ENCODE measurements around the gene ART3.

Gene ART3

DNA sequence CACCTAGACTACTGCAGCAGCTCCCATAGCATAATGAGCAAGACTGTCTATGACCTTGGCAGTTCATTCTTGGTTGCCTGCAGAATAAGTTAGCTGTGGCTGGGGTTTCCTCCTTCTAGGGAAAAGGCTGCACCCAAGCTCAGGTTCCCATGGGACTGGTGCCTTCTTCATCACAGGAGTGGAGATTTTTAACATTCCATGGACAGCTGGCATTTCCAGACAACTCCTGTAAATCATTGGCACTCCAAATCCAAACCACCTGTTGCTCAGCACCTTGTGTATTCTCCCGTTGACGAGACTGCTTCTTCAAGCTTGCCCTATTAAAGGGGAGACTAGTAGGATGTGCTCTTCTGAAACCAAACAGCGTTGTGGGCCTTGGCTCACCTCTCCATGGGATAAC lies 81.5 kb downstream of the ART3 start:
- no peaks in the 10 kb centered on the region for H3K27me3 Mint-ChIP-seq
- H3K9me3 Mint-ChIP-seq = no peaks in the 10 kb centered on the region
- peaks cover 5% of the 10 kb centered on the region for H3K36me3 Mint-ChIP-seq
- H3K4me1 Mint-ChIP-seq = no peaks in the 10 kb centered on the region
- no peak overlapping the region for H3K4me3 Mint-ChIP-seq
- no peak overlapping the region for H3K27ac Mint-ChIP-seq

DNA sequence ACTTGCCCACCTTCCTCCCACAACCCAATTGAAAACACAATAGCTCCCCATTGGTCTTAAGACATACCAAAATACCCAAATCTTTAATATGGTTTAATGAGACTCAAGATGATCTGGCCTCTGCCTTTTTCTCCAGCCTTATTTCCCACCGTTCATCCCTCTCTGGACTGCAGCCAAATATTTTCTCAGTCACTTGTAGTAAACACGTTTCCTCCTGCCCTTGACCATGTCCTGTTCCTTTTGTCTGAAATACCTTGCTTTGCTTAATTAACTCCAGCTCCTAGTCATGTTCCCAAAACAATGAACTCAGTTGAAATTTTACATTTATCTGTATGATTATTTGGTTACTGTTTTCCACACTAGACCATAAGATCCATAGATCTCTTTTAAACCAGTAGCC lies 82.1 kb downstream of the ART3 start:
- H3K27ac Mint-ChIP-seq = no peak overlapping the region
- H3K36me3 Mint-ChIP-seq = peaks cover 10% of the 10 kb centered on the region
- H3K27me3 Mint-ChIP-seq = no peaks in the 10 kb centered on the region

DNA sequence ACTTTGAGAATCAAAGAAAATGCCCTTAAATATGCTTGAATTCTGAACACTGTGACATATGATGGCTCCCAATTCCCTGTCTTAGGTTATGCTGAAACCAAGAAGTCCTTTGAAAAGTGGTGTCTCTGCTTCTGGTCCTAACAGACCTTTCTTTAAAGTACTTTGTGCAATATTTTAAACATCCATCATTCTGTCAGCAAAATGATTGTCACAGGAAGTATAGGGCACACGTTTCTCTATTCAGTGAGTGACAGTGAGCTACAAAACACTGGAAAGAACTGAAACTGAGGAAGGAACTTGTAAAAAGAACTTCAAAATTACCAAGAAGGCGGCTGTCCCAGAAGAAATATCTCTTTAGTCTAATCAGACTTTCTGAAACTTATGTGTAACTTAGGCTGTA lies 85.8 kb downstream of the ART3 start:
- Mint-ChIP-seq H3K9me3 (no peaks in the 10 kb centered on the region), H3K27me3 (no peaks in the 10 kb centered on the region), H3K4me3 (no peak overlapping the region), H3K4me1 (no peaks in the 10 kb centered on the region), H3K36me3 (peaks cover 14% of the 10 kb centered on the region), H3K27ac (no peak overlapping the region)

More for the DNA sequence above, 82.1 kb downstream of the ART3 start:
- Mint-ChIP-seq H3K4me3 (no peak overlapping the region), H3K4me1 (no peaks in the 10 kb centered on the region), H3K9me3 (no peaks in the 10 kb centered on the region)
